Measurements from ENCODE around the gene HAGH.

GRCh38 chr16:1774448-1774780 is 52.2 kb downstream of the HAGH start:
- TF ChIP-seq CTCF (IDR thresholded peaks at IDR 0.05) (no peak), EZH2 (IDR thresholded peaks at IDR 0.05) (no peak)
